Measurements from ENCODE around the gene NEU1. TPM values are rescaled to one million over a fixed set of nuclear protein-coding genes. Genes with fewer than 3 reads are reported as not detected.

The NEU1 gene
- total and polyA plus RNA-seq, 8 donors, result 11.3 to 60.7 (median 23.6) TPM

GRCh38 chr6:31836474-31837368 lies 25.9 kb downstream of the NEU1 start:
- peaks cover 35 to 54% (median 52%) of the 10 kb centered on the region in 4 donors for H3K36me3 ChIP-seq
- intact Hi-C loops (cut with DNase I; ENCODE audit: low total_unique reads), result no loop called here
- H3K27me3 ChIP-seq, result no peaks in the 10 kb centered on the region
- peaks cover 35 to 65% (median 61%) of the 10 kb centered on the region in 4 donors for H3K4me1 ChIP-seq
- no peaks in the 10 kb centered on the region for H3K9me3 ChIP-seq
- WGBS, 5 donors, result 7 to 21% (median 15%) methylated on average over 12 of the region's 12 CpGs
- no peak for TF ChIP-seq CTCF (IDR thresholded peaks at IDR 0.05)
- no peak for TF ChIP-seq EP300 (IDR thresholded peaks at IDR 0.05)
- TF ChIP-seq POLR2AphosphoS5 (IDR thresholded peaks at IDR 0.05), result no peak
- TF ChIP-seq POLR2A (IDR thresholded peaks at IDR 0.05), result no peak
- peak overlapping the region; percentile 81 to 96 (median 88) for H3K4me3 ChIP-seq
- H3K27ac ChIP-seq, result peak overlapping the region; percentile 50 to 97 (median 96)
- peak in 1 of 2 donors; percentile 40 for DNase-seq

- 4 to 18% (median 7%) methylated on average over 14 of the region's 14 CpGs for WGBS, 5 donors
- H3K4me3 ChIP-seq, result peak overlapping the region; percentile 81 to 96 (median 88)
- H3K27me3 ChIP-seq, result no peaks in the 10 kb centered on the region
- peak in 1 of 2 donors; percentile 39 for DNase-seq
- TF ChIP-seq CTCF (IDR thresholded peaks at IDR 0.05) (no peak), EP300 (IDR thresholded peaks at IDR 0.05) (no peak), POLR2A (IDR thresholded peaks at IDR 0.05) (no peak), POLR2AphosphoS5 (IDR thresholded peaks at IDR 0.05) (no peak)
- H3K4me1 ChIP-seq, result peaks cover 41 to 72% (median 67%) of the 10 kb centered on the region in 4 donors
- no peaks in the 10 kb centered on the region for H3K9me3 ChIP-seq
- H3K27ac ChIP-seq, result peak overlapping the region; percentile 44 to 97 (median 96)
- peaks cover 35 to 48% (median 45%) of the 10 kb centered on the region in 4 donors for H3K36me3 ChIP-seq
- intact Hi-C loops (cut with DNase I; ENCODE audit: low total_unique reads), result no loop called here
These were observed 26.6 kb downstream of the NEU1 start for GRCh38 chr6:31836047-31836473.

- Histone ChIP-seq H3K9me3 (no peaks in the 10 kb centered on the region), H3K27ac (peak overlapping the region; percentile 94 to 97 (median 96)), H3K4me3 (peak overlapping the region; percentile 81 to 96 (median 88)), H3K27me3 (no peaks in the 10 kb centered on the region), H3K4me1 (peaks cover 46 to 79% (median 71%) of the 10 kb centered on the region in 4 donors), H3K36me3 (peaks cover 25 to 33% (median 31%) of the 10 kb centered on the region in 4 donors)
- intact Hi-C loops (cut with DNase I; ENCODE audit: low total_unique reads), result no loop called here
- no peak for TF ChIP-seq CTCF (IDR thresholded peaks at IDR 0.05)
- no peak for TF ChIP-seq EP300 (IDR thresholded peaks at IDR 0.05)
- peak in 1 of 4 donors; percentile 31 for TF ChIP-seq POLR2A (IDR thresholded peaks at IDR 0.05)
- peak in 2 of 3 donors; percentile 53 to 84 for TF ChIP-seq POLR2AphosphoS5 (IDR thresholded peaks at IDR 0.05)
- peak; percentile 87 to 96 for DNase-seq
- 0 to 1% (median 1%) methylated on average over 39 to 59 of the region's 59 CpGs for whole genome bisulfite sequencing, 5 donors
These were observed 28.0 kb downstream of the NEU1 start for GRCh38 chr6:31834367-31835250.
